H9 (cell line): ENCODE measurements around the gene RAD51AP2. TPM values are rescaled to one million over a fixed set of nuclear protein-coding genes. Genes with fewer than 3 reads are reported as not detected.

Experiments used
- DNase-seq: peaks from one replicate; pipeline ENCODE4 v3.0.0-alpha.2; 2017
- H2AFZ ChIP-seq: one replicate; pipeline ENCODE4 v1.6.1; 2013; ENCODE audit warnings: mild to moderate bottlenecking, low read length, control low read depth, moderate library complexity
- H2AK5ac ChIP-seq: 2 replicates; pipeline ENCODE4 v1.6.1; 2013; ENCODE audit warnings: low read length, control low read depth, mixed read lengths; ENCODE audit not compliant: insufficient read length
- H2BK120ac ChIP-seq: one replicate; pipeline ENCODE4 v1.6.1; 2013; ENCODE audit warnings: low read depth, mild to moderate bottlenecking, low read length, control low read depth, inconsistent platforms; ENCODE audit not compliant: poor library complexity, severe bottlenecking
- H2BK12ac ChIP-seq: 2 replicates; pipeline ENCODE4 v1.6.1; 2013; ENCODE audit warnings: low read length, control low read depth, mixed read lengths, low read depth; ENCODE audit not compliant: insufficient read length
- H2BK15ac ChIP-seq: 2 replicates; pipeline ENCODE4 v1.6.1; 2013; ENCODE audit warnings: low read depth, low read length, control low read depth
- H2BK20ac ChIP-seq: one replicate; pipeline ENCODE4 v1.6.1; 2013; ENCODE audit warnings: low read depth, mild to moderate bottlenecking, low read length, control low read depth, inconsistent platforms; ENCODE audit not compliant: poor library complexity, severe bottlenecking
- H2BK5ac ChIP-seq: 2 replicates; pipeline ENCODE4 v1.6.1; 2013; ENCODE audit warnings: low read length, control low read depth, mixed read lengths; ENCODE audit not compliant: insufficient read length
- H3K14ac ChIP-seq: 2 replicates; pipeline ENCODE4 v1.6.1; 2013; ENCODE audit warnings: low read length, control low read depth; ENCODE audit not compliant: insufficient read depth
- H3K18ac ChIP-seq: 2 replicates; pipeline ENCODE4 v1.6.1; 2013; ENCODE audit warnings: low read depth, mild to moderate bottlenecking, mixed read lengths, low read length, control low read depth; ENCODE audit not compliant: insufficient read length
- H3K23ac ChIP-seq: 2 replicates; pipeline ENCODE4 v1.6.1; 2013; ENCODE audit warnings: low read length, control low read depth, mixed read lengths, low read depth; ENCODE audit not compliant: insufficient read length
- H3K23me2 ChIP-seq: 2 replicates; pipeline ENCODE4 v1.6.1; 2013; ENCODE audit warnings: low read depth, mild to moderate bottlenecking, mixed read lengths, low read length, control low read depth; ENCODE audit not compliant: insufficient read length, poor library complexity, severe bottlenecking
- H3K27ac ChIP-seq: 2 replicates; pipeline ENCODE4 v1.5.1; 2013; ENCODE audit warnings: low read length, control low read depth, mixed read lengths, low read depth; ENCODE audit not compliant: insufficient read length
- H3K27me3 ChIP-seq: 2 replicates; pipeline ENCODE4 v1.6.1; 2013; ENCODE audit warnings: low read length, control low read depth, inconsistent platforms; ENCODE audit not compliant: insufficient read depth
- H3K4ac ChIP-seq: 2 replicates; pipeline ENCODE4 v1.6.1; 2013; ENCODE audit warnings: low read depth, mild to moderate bottlenecking, control low read depth, inconsistent platforms, low read length, moderate library complexity
- H3K4me1 ChIP-seq: 2 replicates; pipeline ENCODE4 v1.6.1; 2013; ENCODE audit warnings: low read length, control low read depth, inconsistent platforms; ENCODE audit not compliant: insufficient read depth
- H3K4me2 ChIP-seq: 2 replicates; pipeline ENCODE4 v1.6.1; 2013; ENCODE audit warnings: low read length, control low read depth, mixed read lengths; ENCODE audit not compliant: insufficient read length, insufficient read depth
- H3K56ac ChIP-seq: 2 replicates; pipeline ENCODE4 v1.6.1; 2013; ENCODE audit warnings: low read depth, mild to moderate bottlenecking, mixed read lengths, low read length, control low read depth; ENCODE audit not compliant: insufficient read length
- H3K79me1 ChIP-seq: 2 replicates; pipeline ENCODE4 v1.6.1; 2013; ENCODE audit warnings: low read depth, mild to moderate bottlenecking, moderate library complexity, low read length, control low read depth, inconsistent platforms; ENCODE audit not compliant: insufficient read depth, poor library complexity, severe bottlenecking
- H3K79me2 ChIP-seq: 2 replicates; pipeline ENCODE4 v1.6.1; 2013; ENCODE audit warnings: low read length, control low read depth, inconsistent platforms; ENCODE audit not compliant: insufficient read depth
- H3K9ac ChIP-seq: 2 replicates; pipeline ENCODE4 v1.6.1; 2013; ENCODE audit warnings: low read length, control low read depth, mixed read lengths; ENCODE audit not compliant: insufficient read length; ENCODE audit errors: extremely low read depth
- H3K9me3 ChIP-seq: one replicate; pipeline ENCODE4 v1.6.1; 2013; ENCODE audit warnings: low read depth, low read length, inconsistent platforms; ENCODE audit not compliant: control insufficient read depth
- H3T11ph ChIP-seq: one replicate; pipeline ENCODE4 v1.6.1; 2013; ENCODE audit warnings: mild to moderate bottlenecking, low read length, control low read depth, inconsistent platforms
- H4K20me1 ChIP-seq: one replicate; pipeline ENCODE4 v1.6.1; 2013; ENCODE audit not compliant: control insufficient read depth, insufficient read length, insufficient read depth
- H4K5ac ChIP-seq: 2 replicates; pipeline ENCODE4 v1.6.1; 2013; ENCODE audit warnings: low read depth, mild to moderate bottlenecking, mixed read lengths, low read length, control low read depth; ENCODE audit not compliant: insufficient read length
- H4K8ac ChIP-seq: replicated peaks from 2 replicates; pipeline ENCODE4 v1.6.1; 2013; ENCODE audit warnings: low read length, control low read depth, mixed read lengths, low read depth; ENCODE audit not compliant: insufficient read length
- H4K91ac ChIP-seq: 2 replicates; pipeline ENCODE4 v1.6.1; 2013; ENCODE audit warnings: low read depth, mild to moderate bottlenecking, moderate library complexity, mixed read lengths, low read length, control low read depth; ENCODE audit not compliant: insufficient read length
- H3K27ac Mint-ChIP-seq, 3 experiments: 2 replicates in 2 of 3; 3 replicates in 1 of 3; pipeline ENCODE4 v1.8.0; 2020 to 2021; ENCODE audit warnings: mixed read lengths in 3 of 3, mild to moderate bottlenecking in 1 of 3, moderate library complexity in 1 of 3
- H3K27me3 Mint-ChIP-seq: 2 replicates; pipeline ENCODE4 v1.8.0; 2021; ENCODE audit warnings: low read depth, mild to moderate bottlenecking, moderate library complexity, mixed read lengths
- H3K36me3 Mint-ChIP-seq, 3 experiments: 2 replicates in 2 of 3; 3 replicates in 1 of 3; pipeline ENCODE4 v1.8.0; 2020 to 2021; ENCODE audit warnings: low read depth in 3 of 3, mixed read lengths in 3 of 3; ENCODE audit not compliant: insufficient read depth in 1 of 3
- H3K4me1 Mint-ChIP-seq, 2 experiments: 2 replicates each; pipeline ENCODE4 v1.8.0; 2020; ENCODE audit warnings: mixed read lengths in 2 of 2
- H3K4me3 Mint-ChIP-seq, 2 experiments: 2 replicates in 1 of 2; 3 replicates in 1 of 2; pipeline ENCODE4 v1.8.0; 2020 to 2021; ENCODE audit warnings: mild to moderate bottlenecking in 2 of 2, mixed read lengths in 2 of 2, moderate library complexity in 1 of 2
- H3K9me3 Mint-ChIP-seq, 2 experiments: 2 replicates in 1 of 2; 3 replicates in 1 of 2; pipeline ENCODE4 v1.8.0; 2020; ENCODE audit warnings: mild to moderate bottlenecking in 2 of 2, mixed read lengths in 2 of 2, moderate library complexity in 1 of 2
- CTCF ChIP-seq: fragments of 200-600 bp; sonication (generic); conservative IDR thresholded peaks from 3 replicates; pipeline ENCODE4 v1.8.0; 2021; ENCODE audit warnings: antibody characterized with exemption, mild to moderate bottlenecking
- WGBS: extraction: QIAGEN DNeasy Blood & Tissue Kit; methylation state at CpG from one replicate; pipeline ENCODE4 v1.1.7; 2013; ENCODE audit warnings: missing lambda C conversion rate, low lambda C conversion rate, mixed read lengths; ENCODE audit not compliant: insufficient read length; ENCODE audit errors: extremely low coverage; 5-methylcytosine and 5-hydroxymethylcytosine counted together
- total RNA-seq: library from RNA; stranded (reverse); gene quantifications from 2 replicates; pipeline ENCODE4 v1.2.1, GENCODE V29; 2021

Gene RAD51AP2
- total RNA-seq, 1 experiment from 2014 or later = 0.07 TPM

- Histone ChIP-seq H3K27ac (peak overlapping the region; percentile 41), H2AK5ac (no peak overlapping the region), H3K56ac (no peak overlapping the region), H3K9me3 (no peaks in the 10 kb centered on the region), H4K91ac (no peak overlapping the region), H4K5ac (no peak overlapping the region), H3K23ac (no peak overlapping the region), H3T11ph (no peak overlapping the region), H3K79me2 (peaks cover 22% of the 10 kb centered on the region; the same call in 1 of the 2 replicates), H3K4me2 (peak overlapping the region; percentile 10), H3K9ac (no peak overlapping the region), H2BK20ac (no peak overlapping the region), H2BK15ac (no peak overlapping the region), H3K4ac (no peak overlapping the region), H2BK12ac (no peak overlapping the region), H2BK120ac (no peak overlapping the region), H2BK5ac (no peak overlapping the region), H3K79me1 (no peaks in the 10 kb centered on the region), H3K14ac (no peak overlapping the region; the same call in 1 of the 2 replicates), H3K23me2 (no peaks in the 10 kb centered on the region), H3K4me1 (peaks cover 19% of the 10 kb centered on the region), H4K20me1 (no peaks in the 10 kb centered on the region), H3K18ac (no peak overlapping the region), H3K27me3 (no peaks in the 10 kb centered on the region), H4K8ac (no peak overlapping the region), H2AFZ (no peak overlapping the region)
- no peak for TF ChIP-seq CTCF
- H3K4me1 Mint-ChIP-seq = peaks cover 64 to 71% of the 10 kb centered on the region in 2 experiments
- peak overlapping the region; percentile 9 to 95 (median 94) for H3K27ac Mint-ChIP-seq
- DNase-seq = no peak
- peak overlapping the region; percentile 0 to 52; a peak in 4 of 5 replicates for H3K4me3 Mint-ChIP-seq
- 0 out of 7 replicates have a peak, but pooled peaks cover 0 to under 1% (median 0%) of the 10 kb centered on the region in 3 experiments for H3K36me3 Mint-ChIP-seq
- no CpG with 5 or more reads among the region's 5 CpGs for WGBS
- no peaks in the 10 kb centered on the region for H3K9me3 Mint-ChIP-seq
- no peaks in the 10 kb centered on the region for H3K27me3 Mint-ChIP-seq
These were observed 39.4 kb upstream of the RAD51AP2 start for GRCh38 chr2:17557596-17557995.
